Epithelial cell of proximal tubule (primary cell): Measurements from ENCODE around the gene MBTD1. TPM values are rescaled to one million over a fixed set of nuclear protein-coding genes. Genes with fewer than 3 reads are reported as not detected.
"Not testable (repeated sequence)": the region's sequence is repeated elsewhere in the genome, so short reads cannot be mapped to it uniquely, and the experiment has no call there.

Experiments
- DNase-seq: peaks from one replicate; pipeline ENCODE4 v3.0.0-alpha.2; 2011; ENCODE audit warnings: low read depth
- H3K4me3 ChIP-seq: 2 replicates; pipeline ENCODE4 v1.5.1; 2011; ENCODE audit warnings: low read depth, mild to moderate bottlenecking, low read length
- CTCF ChIP-seq: conservative IDR thresholded peaks from 2 replicates; pipeline ENCODE4 v1.5.1; 2012; ENCODE audit warnings: low read depth, mild to moderate bottlenecking, low read length
- total RNA-seq: library from RNA; depleted of rRNA; stranded (reverse); fragments of >200 nt; gene quantifications from 2 replicates; pipeline ENCODE4 v1.2.3, GENCODE V29; 2015

The MBTD1 gene
- total RNA-seq, 1 donor from 2014 or later, result 5.1 TPM

- DNase-seq, result no peak
- no peak overlapping the region for H3K4me3 ChIP-seq
- TF ChIP-seq CTCF, result no peak
Observed at GRCh38 chr17:51189628-51190027, 70.2 kb downstream of the MBTD1 start.

- no peak for DNase-seq
- TF ChIP-seq CTCF, result no peak
- H3K4me3 ChIP-seq, result no peak overlapping the region
Observed at GRCh38 chr17:51189162-51189561, 70.7 kb downstream of the MBTD1 start.

- no peak for DNase-seq
- no peak for TF ChIP-seq CTCF
- H3K4me3 ChIP-seq, result no peak overlapping the region
Observed at GRCh38 chr17:51188271-51188833, 71.5 kb downstream of the MBTD1 start.

- no peak for DNase-seq
- no peak for TF ChIP-seq CTCF
- no peak overlapping the region for H3K4me3 ChIP-seq
Observed at GRCh38 chr17:51185763-51186332, 74.0 kb downstream of the MBTD1 start.

GRCh38 chr17:51184124-51184523, 75.7 kb downstream of the MBTD1 start:
- DNase-seq, result no peak
- no peak for TF ChIP-seq CTCF
- H3K4me3 ChIP-seq, result no peak overlapping the region

GRCh38 chr17:51180486-51180885, 79.4 kb downstream of the MBTD1 start:
- no peak for DNase-seq
- no peak for TF ChIP-seq CTCF
- H3K4me3 ChIP-seq, result no peak overlapping the region

GRCh38 chr17:51172030-51172429, 87.8 kb downstream of the MBTD1 start:
- H3K4me3 ChIP-seq, result not testable (repeated sequence)

More at GRCh38 chr17:51172030-51172429, 87.8 kb downstream of the MBTD1 start:
- DNase-seq, result not testable (repeated sequence)
